Activated naive CD8-positive, alpha-beta T cell treated with anti-CD3 and anti-CD28 coated beads, Interleukin-2, amount 50 U/mL, for 24 hours (primary cell): ENCODE results near the gene TMEM108.

Experiments used
- ATAC-seq: fragments of 150-1000 bp; cut with Tn5 transposase; one replicate; pipeline ENCODE4 v1.10.0; 2021
- DNase-seq: peaks from one replicate; pipeline ENCODE4 v3.0.0; 2021
- H3K27ac Mint-ChIP-seq: one replicate; pipeline ENCODE4 v1.8.0; 2021; ENCODE audit warnings: mild to moderate bottlenecking, mixed read lengths
- H3K27me3 Mint-ChIP-seq: one replicate; pipeline ENCODE4 v1.8.0; 2021; ENCODE audit warnings: mixed read lengths
- H3K36me3 Mint-ChIP-seq: one replicate; pipeline ENCODE4 v1.8.0; 2021; ENCODE audit warnings: low read depth, mixed read lengths
- H3K4me1 Mint-ChIP-seq: one replicate; pipeline ENCODE4 v1.8.0; 2021; ENCODE audit warnings: mixed read lengths
- H3K4me3 Mint-ChIP-seq: one replicate; pipeline ENCODE4 v1.8.0; 2021; ENCODE audit warnings: mild to moderate bottlenecking, moderate library complexity, mixed read lengths
- H3K9me3 Mint-ChIP-seq: one replicate; pipeline ENCODE4 v1.8.0; 2021; ENCODE audit warnings: mixed read lengths

The TMEM108 gene

DNA sequence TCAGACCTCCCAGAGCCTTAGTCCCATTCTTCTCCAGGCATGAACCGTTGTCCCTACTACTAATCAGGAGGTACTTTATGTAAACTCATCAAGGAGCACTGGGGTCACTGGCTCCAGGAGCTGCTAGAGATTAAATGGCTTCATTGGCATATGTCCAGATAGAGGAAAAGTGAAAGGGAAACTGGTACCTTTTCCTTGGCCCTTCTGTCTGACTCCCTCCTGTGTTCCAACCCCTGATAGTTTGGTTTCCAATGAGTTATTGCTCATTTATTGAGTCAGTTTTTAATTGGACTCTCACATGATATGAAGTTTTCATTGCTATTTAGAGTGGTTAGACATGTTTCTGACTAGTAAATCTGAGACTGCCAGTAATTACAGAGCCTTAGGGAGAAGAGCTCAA lies 231.2 kb downstream of the TMEM108 start:
- H3K27me3 Mint-ChIP-seq, result peaks cover 10% of the 10 kb centered on the region
- no peak overlapping the region for H3K4me3 Mint-ChIP-seq
- DNase-seq (no peak), ATAC-seq (peak; percentile 20)
- no peaks in the 10 kb centered on the region for H3K36me3 Mint-ChIP-seq
- no peaks in the 10 kb centered on the region for H3K4me1 Mint-ChIP-seq
- no peak overlapping the region for H3K27ac Mint-ChIP-seq
- no peaks in the 10 kb centered on the region for H3K9me3 Mint-ChIP-seq

DNA sequence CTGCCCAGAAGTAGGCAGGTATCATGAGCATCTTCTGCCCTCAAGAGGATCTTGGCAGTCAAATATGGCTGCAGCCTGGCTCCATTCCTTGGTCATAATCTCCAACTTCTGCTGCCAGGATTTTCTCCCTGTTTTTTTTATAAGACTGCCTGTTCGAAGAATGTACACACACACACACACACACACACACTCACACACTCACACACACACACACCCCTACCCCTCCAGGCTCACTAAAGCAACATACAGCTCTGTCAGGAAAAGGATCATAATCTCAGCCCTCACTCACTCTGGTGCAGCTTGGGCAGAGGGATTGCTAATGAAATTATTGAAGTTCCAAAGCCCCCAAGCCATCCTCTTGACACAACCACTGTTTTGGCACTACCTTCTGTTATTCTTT lies 232.4 kb downstream of the TMEM108 start:
- H3K27me3 Mint-ChIP-seq, result peaks cover 9% of the 10 kb centered on the region
- H3K4me3 Mint-ChIP-seq, result no peak overlapping the region
- no peaks in the 10 kb centered on the region for H3K36me3 Mint-ChIP-seq
- H3K4me1 Mint-ChIP-seq, result no peaks in the 10 kb centered on the region
- H3K27ac Mint-ChIP-seq, result no peak overlapping the region
- ATAC-seq, result no peak
- no peaks in the 10 kb centered on the region for H3K9me3 Mint-ChIP-seq
- DNase-seq, result no peak

DNA sequence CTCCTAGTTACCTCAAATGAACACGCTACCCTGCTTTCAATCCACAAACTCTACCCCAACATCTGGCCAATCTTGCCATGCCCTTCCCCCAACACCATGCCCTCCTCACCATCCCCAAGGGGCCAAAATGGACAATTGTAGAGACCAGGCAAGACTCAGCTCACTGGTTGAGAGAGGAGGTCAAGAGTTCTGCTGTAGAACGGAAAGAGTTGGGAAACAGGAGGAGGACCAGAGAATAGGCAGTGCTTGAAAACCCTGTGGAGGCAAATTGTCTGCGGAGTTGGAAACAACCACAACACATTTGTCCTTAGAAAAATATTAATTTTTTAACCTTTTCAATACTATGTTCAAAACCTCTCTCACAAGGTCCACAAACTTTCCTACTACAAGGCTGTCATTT lies 232.9 kb downstream of the TMEM108 start:
- DNase-seq, result no peak
- no peak for ATAC-seq
- Mint-ChIP-seq H3K9me3 (no peaks in the 10 kb centered on the region), H3K36me3 (no peaks in the 10 kb centered on the region), H3K4me3 (no peak overlapping the region), H3K27me3 (peaks cover 6% of the 10 kb centered on the region), H3K27ac (no peak overlapping the region), H3K4me1 (no peaks in the 10 kb centered on the region)

DNA sequence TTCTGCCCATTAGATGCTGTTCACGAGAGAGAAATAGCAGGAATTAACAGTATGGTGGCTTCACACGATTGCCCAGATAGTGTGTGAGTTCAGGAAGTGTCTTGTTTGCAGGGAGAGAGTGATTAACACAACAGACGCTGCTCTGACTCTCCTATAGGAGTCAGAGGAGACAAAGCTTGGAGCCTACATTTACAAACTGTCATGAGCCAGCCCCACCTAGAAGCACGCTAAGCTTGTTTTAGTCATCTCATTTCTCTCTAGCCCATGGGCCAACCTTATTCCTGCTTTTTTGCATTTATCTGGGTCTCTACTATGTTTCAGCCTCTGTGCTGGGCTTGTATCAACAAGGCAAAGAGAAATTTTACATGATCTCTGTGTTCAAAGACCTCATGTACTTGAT lies 233.3 kb downstream of the TMEM108 start:
- H3K4me1 Mint-ChIP-seq, result no peaks in the 10 kb centered on the region
- no peak overlapping the region for H3K4me3 Mint-ChIP-seq
- no peak overlapping the region for H3K27ac Mint-ChIP-seq
- H3K27me3 Mint-ChIP-seq, result peaks cover 4% of the 10 kb centered on the region
- no peak for DNase-seq
- H3K36me3 Mint-ChIP-seq, result no peaks in the 10 kb centered on the region
- no peaks in the 10 kb centered on the region for H3K9me3 Mint-ChIP-seq
- no peak for ATAC-seq

DNA sequence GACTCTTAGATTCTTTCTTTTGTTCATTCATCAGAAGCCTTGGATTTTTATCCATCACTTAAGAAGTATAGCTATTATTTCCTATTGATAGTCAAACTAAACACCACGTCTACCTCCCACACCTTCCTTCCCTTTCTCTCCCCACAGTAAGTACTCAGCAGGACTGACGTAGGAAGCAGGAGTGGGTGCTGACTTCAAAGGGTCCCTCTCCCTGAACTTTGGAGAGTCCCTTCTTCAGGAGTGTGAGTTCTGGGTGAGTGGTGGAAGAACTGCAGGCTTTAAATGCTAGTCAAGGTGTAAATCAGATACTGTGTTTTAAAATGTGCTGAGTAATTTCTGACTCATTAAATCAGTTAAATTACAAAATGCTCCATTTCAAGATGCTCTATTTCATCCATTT lies 235.2 kb downstream of the TMEM108 start:
- Mint-ChIP-seq H3K9me3 (no peaks in the 10 kb centered on the region), H3K36me3 (no peaks in the 10 kb centered on the region), H3K4me3 (no peak overlapping the region), H3K27ac (no peak overlapping the region), H3K27me3 (peaks cover 4% of the 10 kb centered on the region), H3K4me1 (no peaks in the 10 kb centered on the region)
- no peak for ATAC-seq
- DNase-seq, result no peak

DNA sequence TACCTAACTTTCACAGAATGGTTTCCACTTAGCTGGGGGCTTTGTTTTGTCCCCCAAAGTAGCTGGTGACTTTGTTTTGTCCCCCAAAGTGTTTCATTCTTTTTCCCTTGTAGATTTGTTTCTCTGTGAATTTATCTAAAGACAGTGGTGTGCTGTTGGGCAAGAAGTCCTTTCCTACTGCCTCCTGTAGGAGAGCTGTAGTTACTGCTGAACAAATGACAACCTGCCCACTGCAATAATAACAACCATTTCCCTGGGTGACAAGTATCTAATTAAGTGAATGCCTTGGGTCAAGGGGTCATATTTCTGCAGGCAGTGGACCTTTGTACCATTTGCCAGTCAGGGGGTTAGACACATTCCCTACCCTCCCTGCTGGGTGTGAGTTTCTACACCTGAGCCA lies 236.3 kb downstream of the TMEM108 start:
- H3K27ac Mint-ChIP-seq, result no peak overlapping the region
- H3K4me1 Mint-ChIP-seq, result no peaks in the 10 kb centered on the region
- H3K27me3 Mint-ChIP-seq, result peaks cover 5% of the 10 kb centered on the region
- no peaks in the 10 kb centered on the region for H3K9me3 Mint-ChIP-seq
- no peak for DNase-seq
- no peak overlapping the region for H3K4me3 Mint-ChIP-seq
- no peak for ATAC-seq
- H3K36me3 Mint-ChIP-seq, result no peaks in the 10 kb centered on the region

DNA sequence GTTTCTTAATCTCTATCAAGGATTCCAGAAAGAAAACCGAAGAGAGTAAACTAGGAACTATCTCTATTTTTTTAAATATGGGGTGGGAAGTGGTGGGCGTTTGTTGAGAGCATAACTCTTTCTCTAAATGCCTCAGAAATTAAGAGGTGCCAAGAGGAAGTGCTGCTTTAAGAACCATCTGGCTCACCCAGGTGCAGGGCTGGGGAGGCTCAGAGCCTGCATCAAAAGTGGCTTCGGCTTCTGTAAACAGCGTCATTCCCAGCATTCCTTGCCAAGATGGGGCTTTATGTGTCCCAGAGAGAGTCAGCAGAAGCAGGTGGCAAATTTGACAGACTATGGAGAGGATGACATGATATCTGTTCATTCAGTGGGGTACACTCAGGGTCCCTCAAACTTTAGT lies 238.4 kb downstream of the TMEM108 start:
- Mint-ChIP-seq H3K27ac (no peak overlapping the region), H3K36me3 (no peaks in the 10 kb centered on the region), H3K27me3 (peaks cover 5% of the 10 kb centered on the region), H3K9me3 (no peaks in the 10 kb centered on the region), H3K4me3 (no peak overlapping the region), H3K4me1 (no peaks in the 10 kb centered on the region)
- ATAC-seq (no peak), DNase-seq (no peak)

DNA sequence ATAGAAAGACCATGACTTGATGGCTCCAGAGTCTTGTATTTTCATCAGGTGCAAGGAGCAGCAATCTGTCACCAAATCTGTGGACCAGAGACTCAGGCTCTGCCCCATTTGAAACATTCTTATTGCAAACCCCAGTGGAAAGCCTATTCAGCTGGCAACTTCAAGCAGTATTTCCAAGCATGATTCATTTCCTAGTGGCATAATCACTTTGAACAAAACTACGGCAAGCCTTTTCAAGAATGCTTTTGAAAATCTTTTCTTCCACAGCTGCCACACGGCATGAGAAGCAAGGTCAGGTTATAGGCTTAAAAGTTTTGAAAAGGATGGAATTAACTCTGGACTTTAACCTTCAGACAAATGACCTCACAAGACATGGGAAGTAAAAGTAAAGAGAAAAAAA lies 239.6 kb downstream of the TMEM108 start:
- Mint-ChIP-seq H3K4me1 (no peaks in the 10 kb centered on the region), H3K27ac (no peak overlapping the region), H3K4me3 (no peak overlapping the region), H3K27me3 (peaks cover 2% of the 10 kb centered on the region), H3K36me3 (no peaks in the 10 kb centered on the region), H3K9me3 (no peaks in the 10 kb centered on the region)
- DNase-seq, result no peak
- no peak for ATAC-seq

DNA sequence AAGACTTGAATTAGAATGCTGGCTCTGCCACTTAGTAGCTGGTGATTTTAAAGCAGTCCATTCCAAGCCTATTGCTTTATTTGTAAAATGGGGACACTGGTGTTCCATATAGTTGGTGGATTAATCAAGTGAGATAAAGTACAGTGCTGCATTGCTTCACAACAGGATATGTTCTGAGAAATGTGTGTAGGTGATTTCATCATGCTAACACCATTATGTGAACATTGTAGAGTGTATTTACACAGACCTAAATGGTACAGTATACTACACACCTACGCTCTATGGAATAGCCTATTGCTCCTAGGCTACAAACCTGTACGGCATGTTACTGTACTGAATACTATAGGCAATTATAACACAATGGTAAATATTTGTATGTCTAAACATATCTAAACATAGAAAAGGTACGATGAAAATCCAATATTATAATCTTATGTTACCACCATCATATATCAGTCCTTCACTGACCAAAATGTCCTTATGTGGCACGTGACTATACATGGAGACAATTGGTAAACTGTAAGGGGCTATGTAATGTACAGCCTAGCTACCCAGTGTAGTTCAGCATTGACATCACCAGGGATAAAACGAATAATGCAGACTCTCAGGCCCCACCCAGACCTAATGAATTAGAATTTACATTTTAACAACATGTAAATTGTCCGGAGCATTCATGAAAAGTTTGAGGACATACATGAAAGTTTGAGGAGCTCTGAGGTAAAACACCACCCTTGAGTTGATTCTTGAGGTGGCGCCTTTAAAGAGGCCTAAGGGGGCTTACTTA lies 240.3 kb downstream of the TMEM108 start:
- no peaks in the 10 kb centered on the region for H3K4me1 Mint-ChIP-seq
- no peak overlapping the region for H3K27ac Mint-ChIP-seq
- DNase-seq, result no peak
- H3K36me3 Mint-ChIP-seq, result no peaks in the 10 kb centered on the region
- no peaks in the 10 kb centered on the region for H3K9me3 Mint-ChIP-seq
- peaks cover 2% of the 10 kb centered on the region for H3K27me3 Mint-ChIP-seq
- ATAC-seq, result no peak
- no peak overlapping the region for H3K4me3 Mint-ChIP-seq

DNA sequence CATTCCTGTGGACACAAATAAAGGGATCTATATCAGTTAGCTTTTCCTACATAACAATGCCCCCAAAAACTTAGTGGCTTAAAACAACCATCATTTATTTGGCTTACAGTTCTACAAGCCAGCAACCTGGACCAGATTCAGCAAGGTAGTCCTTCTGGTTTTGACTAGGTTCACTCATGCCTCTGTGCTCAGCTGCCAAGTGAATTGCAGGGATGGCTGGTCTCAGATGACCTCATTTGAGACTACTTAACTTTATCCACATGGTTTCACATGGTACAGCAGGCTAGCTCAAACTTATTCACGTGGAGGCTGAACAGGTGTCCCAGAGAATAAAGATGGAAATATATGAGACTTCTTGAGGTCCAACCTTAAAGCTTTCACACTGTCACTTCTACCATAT lies 242.4 kb downstream of the TMEM108 start:
- Mint-ChIP-seq H3K27me3 (peaks cover 2% of the 10 kb centered on the region), H3K4me1 (no peaks in the 10 kb centered on the region), H3K9me3 (no peaks in the 10 kb centered on the region), H3K36me3 (no peaks in the 10 kb centered on the region), H3K27ac (no peak overlapping the region), H3K4me3 (no peak overlapping the region)
- no peak for ATAC-seq
- no peak for DNase-seq

DNA sequence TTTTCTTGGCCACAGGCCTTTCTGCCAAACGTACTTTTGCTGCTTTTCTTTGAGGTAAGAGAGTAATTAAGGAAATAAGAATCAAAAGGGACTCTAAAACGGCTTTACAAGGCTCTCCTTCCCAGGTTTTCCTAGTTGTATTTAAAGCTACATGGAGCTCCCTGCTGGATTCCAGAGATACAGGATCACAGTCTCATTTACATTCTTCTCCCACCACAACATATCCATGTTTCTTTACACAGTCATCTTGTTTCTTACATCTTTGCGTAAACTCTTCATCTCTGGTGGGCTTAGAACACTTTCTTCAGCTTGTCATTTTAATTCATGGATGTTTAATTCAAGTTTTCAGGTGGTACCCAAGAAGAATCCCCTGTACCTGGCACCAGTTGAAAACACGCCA lies 244.0 kb downstream of the TMEM108 start:
- H3K4me3 Mint-ChIP-seq, result no peak overlapping the region
- H3K27ac Mint-ChIP-seq, result no peak overlapping the region
- H3K27me3 Mint-ChIP-seq, result peaks cover 2% of the 10 kb centered on the region
- no peaks in the 10 kb centered on the region for H3K9me3 Mint-ChIP-seq
- H3K4me1 Mint-ChIP-seq, result no peaks in the 10 kb centered on the region
- no peaks in the 10 kb centered on the region for H3K36me3 Mint-ChIP-seq
- DNase-seq, result no peak
- no peak for ATAC-seq

DNA sequence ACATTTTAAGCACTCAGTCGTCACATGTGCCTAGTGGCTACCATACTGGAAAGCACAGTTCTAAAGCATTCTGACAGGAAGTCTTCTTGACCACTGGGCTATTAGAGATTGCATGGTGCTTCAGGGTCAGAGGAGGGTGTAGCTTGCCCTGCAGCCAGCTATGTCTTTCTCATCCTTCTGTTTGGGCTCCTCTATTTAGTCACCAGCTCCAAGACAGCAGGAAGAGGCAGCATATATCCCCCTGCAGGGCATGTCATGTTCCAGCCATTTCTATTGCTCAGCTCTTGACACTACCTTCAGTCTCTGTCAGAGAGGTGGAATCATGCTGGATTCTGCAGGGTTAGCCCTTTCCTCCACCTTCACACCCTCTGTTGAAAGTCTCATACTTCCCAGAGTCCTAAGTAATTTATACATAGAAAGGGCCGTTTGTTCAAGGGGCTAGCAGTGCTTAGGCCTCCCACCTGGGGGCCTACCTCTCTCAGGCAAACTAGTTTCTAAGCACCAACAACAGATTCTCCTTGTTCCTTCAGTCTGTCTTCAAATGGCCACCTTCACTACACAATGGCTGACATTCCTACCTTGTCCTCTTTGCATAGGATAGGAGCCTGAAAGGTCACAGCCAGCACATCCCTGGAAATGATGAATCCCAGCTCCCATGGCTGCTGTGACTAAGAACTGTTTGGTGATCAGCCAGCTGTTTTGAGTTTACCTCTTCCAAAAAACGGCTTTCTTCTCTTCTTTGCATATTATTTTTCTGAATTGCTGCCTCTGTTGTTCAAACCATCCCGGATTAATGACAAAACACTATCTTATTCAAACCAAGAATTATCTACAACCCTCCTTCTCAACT lies 246.0 kb downstream of the TMEM108 start:
- no peaks in the 10 kb centered on the region for H3K9me3 Mint-ChIP-seq

DNA sequence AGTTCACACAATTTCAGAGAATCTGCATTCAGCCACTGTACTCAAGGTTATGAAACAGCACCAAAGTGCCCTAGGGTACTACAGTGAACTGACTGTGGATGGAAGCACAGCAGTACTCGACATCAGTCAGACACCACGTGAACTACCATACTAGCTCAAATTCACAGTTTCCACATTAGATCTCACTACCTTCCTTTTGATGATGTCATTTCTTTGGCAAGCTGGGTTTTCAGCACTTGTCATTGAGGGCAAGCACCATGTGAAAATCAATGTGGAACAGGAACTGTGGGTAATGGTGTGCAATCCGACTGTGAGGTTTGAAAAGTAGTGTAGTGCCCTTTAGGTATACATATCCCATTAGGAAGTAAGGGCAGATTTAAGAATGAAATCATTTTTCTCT lies 251.1 kb downstream of the TMEM108 start:
- no peak for ATAC-seq
- no peaks in the 10 kb centered on the region for H3K9me3 Mint-ChIP-seq
- H3K4me3 Mint-ChIP-seq, result no peak overlapping the region

More for the DNA sequence above, 246.0 kb downstream of the TMEM108 start:
- H3K27me3 Mint-ChIP-seq, result peaks cover 2% of the 10 kb centered on the region
- H3K4me3 Mint-ChIP-seq, result no peak overlapping the region
- no peaks in the 10 kb centered on the region for H3K36me3 Mint-ChIP-seq
- H3K4me1 Mint-ChIP-seq, result no peaks in the 10 kb centered on the region
- DNase-seq (no peak), ATAC-seq (no peak)
- no peak overlapping the region for H3K27ac Mint-ChIP-seq

DNA sequence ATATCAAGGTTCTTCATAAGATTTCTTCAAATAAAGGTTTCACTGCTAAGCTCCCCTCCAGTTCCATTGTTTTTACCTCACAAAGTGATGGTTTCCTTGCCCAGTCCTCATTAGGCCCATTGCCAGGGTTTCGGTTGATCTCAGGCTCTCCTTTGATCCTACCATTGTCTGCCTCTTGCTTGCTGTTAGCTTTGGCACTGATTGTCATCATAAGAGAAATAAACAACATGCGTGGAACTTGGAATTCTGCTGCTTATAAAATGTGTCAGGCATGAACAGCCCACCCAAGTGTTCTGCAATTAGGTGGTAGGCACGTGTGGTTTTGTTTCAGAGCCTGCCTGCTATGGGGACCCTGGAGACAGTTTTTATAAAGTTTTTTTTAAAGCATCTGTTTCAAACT lies 254.1 kb downstream of the TMEM108 start:
- no peak for ATAC-seq
- Mint-ChIP-seq H3K9me3 (no peaks in the 10 kb centered on the region), H3K27me3 (no peaks in the 10 kb centered on the region), H3K4me1 (no peaks in the 10 kb centered on the region), H3K36me3 (no peaks in the 10 kb centered on the region), H3K27ac (no peak overlapping the region), H3K4me3 (no peak overlapping the region)
- no peak for DNase-seq

More for the DNA sequence above, 251.1 kb downstream of the TMEM108 start:
- Mint-ChIP-seq H3K27ac (no peak overlapping the region), H3K4me1 (no peaks in the 10 kb centered on the region), H3K36me3 (no peaks in the 10 kb centered on the region), H3K27me3 (no peaks in the 10 kb centered on the region)
- no peak for DNase-seq

DNA sequence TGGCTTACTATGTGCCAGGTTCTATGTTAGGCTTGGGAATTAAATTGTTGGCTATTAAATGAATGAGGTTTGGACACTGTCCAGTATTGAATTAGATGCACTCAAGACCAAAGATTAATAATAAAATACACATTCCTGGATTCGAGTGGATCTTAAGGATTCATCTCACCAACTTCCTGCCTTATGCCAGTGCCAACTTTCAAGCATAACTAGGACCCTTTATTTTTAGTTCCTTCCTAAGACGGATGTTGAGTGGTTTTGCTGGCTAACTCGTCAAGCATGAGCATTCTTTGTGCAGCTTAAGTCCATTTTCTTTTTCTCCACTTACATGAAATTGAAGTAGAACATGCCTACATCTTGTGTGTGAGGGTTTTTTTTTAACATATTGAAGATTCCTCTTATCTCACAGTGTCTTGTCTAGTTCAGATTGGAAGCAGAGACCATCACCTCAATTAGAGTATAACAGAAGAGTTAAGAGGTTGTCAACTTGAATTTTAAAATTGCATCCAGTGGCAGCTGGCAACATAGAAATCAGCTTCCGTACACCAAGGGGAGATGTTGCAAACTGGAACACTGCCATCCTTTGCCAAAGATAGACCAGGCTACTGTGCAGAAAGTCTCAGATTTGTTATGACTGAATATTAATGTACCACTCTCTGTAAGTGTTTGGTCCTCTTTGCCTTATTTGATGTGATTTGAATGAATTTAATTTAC lies 255.4 kb downstream of the TMEM108 start:
- H3K27ac Mint-ChIP-seq, result no peak overlapping the region
- no peaks in the 10 kb centered on the region for H3K36me3 Mint-ChIP-seq
- no peaks in the 10 kb centered on the region for H3K4me1 Mint-ChIP-seq
- DNase-seq (no peak), ATAC-seq (no peak)
- no peak overlapping the region for H3K4me3 Mint-ChIP-seq
- no peaks in the 10 kb centered on the region for H3K27me3 Mint-ChIP-seq
- H3K9me3 Mint-ChIP-seq, result no peaks in the 10 kb centered on the region
